IPS-18a (cell line): ENCODE measurements around the gene NR3C1.

Source experiments
- H3K27ac ChIP-seq: one replicate; pipeline ENCODE4 v1.5.1; 2013; ENCODE audit warnings: low read length
- H3K27me3 ChIP-seq: one replicate; pipeline ENCODE4 v1.6.1; 2013; ENCODE audit warnings: mild to moderate bottlenecking, low read length; ENCODE audit not compliant: control insufficient read depth, insufficient read depth
- H3K36me3 ChIP-seq: one replicate; pipeline ENCODE4 v1.6.1; 2013; ENCODE audit warnings: low read depth, low read length; ENCODE audit not compliant: control insufficient read depth
- H3K4me1 ChIP-seq: one replicate; pipeline ENCODE4 v1.6.1; 2013; ENCODE audit warnings: low read depth, low read length; ENCODE audit not compliant: control insufficient read depth
- H3K4me3 ChIP-seq: one replicate; pipeline ENCODE4 v1.5.1; 2013; ENCODE audit warnings: low read length
- H3K9ac ChIP-seq: one replicate; pipeline ENCODE4 v1.6.1; 2013; ENCODE audit warnings: mild to moderate bottlenecking, low read length, moderate library complexity
- H3K9me3 ChIP-seq: one replicate; pipeline ENCODE4 v1.6.1; 2013; ENCODE audit warnings: low read depth, low read length; ENCODE audit not compliant: control insufficient read depth

NR3C1 gene

GRCh38 chr5:143262393-143263174, 140.9 kb downstream of the NR3C1 start:
- H3K4me1 ChIP-seq, result no peaks in the 10 kb centered on the region
- H3K36me3 ChIP-seq, result no peaks in the 10 kb centered on the region
- no peak overlapping the region for H3K9ac ChIP-seq
- no peaks in the 10 kb centered on the region for H3K27me3 ChIP-seq
- no peak overlapping the region for H3K4me3 ChIP-seq
- H3K27ac ChIP-seq, result no peak overlapping the region
- H3K9me3 ChIP-seq, result peaks cover 8% of the 10 kb centered on the region

- Histone ChIP-seq H3K27ac (no peak overlapping the region), H3K9me3 (peaks cover 7% of the 10 kb centered on the region), H3K27me3 (no peaks in the 10 kb centered on the region), H3K9ac (no peak overlapping the region), H3K4me1 (no peaks in the 10 kb centered on the region), H3K4me3 (no peak overlapping the region), H3K36me3 (no peaks in the 10 kb centered on the region)
Measured at GRCh38 chr5:143261748-143262392, 141.6 kb downstream of the NR3C1 start.

- Histone ChIP-seq H3K27ac (no peak overlapping the region), H3K9me3 (no peaks in the 10 kb centered on the region), H3K4me1 (no peaks in the 10 kb centered on the region), H3K9ac (no peak overlapping the region), H3K27me3 (no peaks in the 10 kb centered on the region), H3K36me3 (no peaks in the 10 kb centered on the region), H3K4me3 (no peak overlapping the region)
Measured at GRCh38 chr5:143259254-143259605, 144.3 kb downstream of the NR3C1 start.

GRCh38 chr5:143258559-143259253, 144.8 kb downstream of the NR3C1 start:
- Histone ChIP-seq H3K9ac (no peak overlapping the region), H3K4me3 (no peak overlapping the region), H3K27me3 (no peaks in the 10 kb centered on the region), H3K27ac (no peak overlapping the region), H3K4me1 (no peaks in the 10 kb centered on the region), H3K36me3 (no peaks in the 10 kb centered on the region), H3K9me3 (no peaks in the 10 kb centered on the region)

- Histone ChIP-seq H3K9ac (no peak overlapping the region), H3K27ac (no peak overlapping the region), H3K9me3 (no peaks in the 10 kb centered on the region), H3K4me3 (no peak overlapping the region), H3K27me3 (no peaks in the 10 kb centered on the region), H3K4me1 (no peaks in the 10 kb centered on the region), H3K36me3 (no peaks in the 10 kb centered on the region)
Measured at GRCh38 chr5:143254819-143255218, 148.7 kb downstream of the NR3C1 start.

GRCh38 chr5:143251946-143252345, 151.5 kb downstream of the NR3C1 start:
- H3K27ac ChIP-seq, result no peak overlapping the region
- H3K27me3 ChIP-seq, result no peaks in the 10 kb centered on the region
- no peaks in the 10 kb centered on the region for H3K4me1 ChIP-seq
- no peaks in the 10 kb centered on the region for H3K36me3 ChIP-seq
- no peak overlapping the region for H3K4me3 ChIP-seq
- no peaks in the 10 kb centered on the region for H3K9me3 ChIP-seq
- no peak overlapping the region for H3K9ac ChIP-seq

GRCh38 chr5:143251190-143251589, 152.3 kb downstream of the NR3C1 start:
- no peak overlapping the region for H3K4me3 ChIP-seq
- H3K27ac ChIP-seq, result no peak overlapping the region
- no peaks in the 10 kb centered on the region for H3K27me3 ChIP-seq
- no peaks in the 10 kb centered on the region for H3K9me3 ChIP-seq
- H3K4me1 ChIP-seq, result no peaks in the 10 kb centered on the region
- H3K9ac ChIP-seq, result no peak overlapping the region
- no peaks in the 10 kb centered on the region for H3K36me3 ChIP-seq

- no peaks in the 10 kb centered on the region for H3K9me3 ChIP-seq
- no peaks in the 10 kb centered on the region for H3K27me3 ChIP-seq
- no peaks in the 10 kb centered on the region for H3K4me1 ChIP-seq
- H3K36me3 ChIP-seq, result no peaks in the 10 kb centered on the region
- no peak overlapping the region for H3K4me3 ChIP-seq
- no peak overlapping the region for H3K27ac ChIP-seq
- H3K9ac ChIP-seq, result no peak overlapping the region
Measured at GRCh38 chr5:143249851-143250250, 153.6 kb downstream of the NR3C1 start.

GRCh38 chr5:143248822-143249579, 154.5 kb downstream of the NR3C1 start:
- Histone ChIP-seq H3K4me3 (no peak overlapping the region), H3K9me3 (no peaks in the 10 kb centered on the region), H3K27ac (no peak overlapping the region), H3K9ac (no peak overlapping the region), H3K4me1 (no peaks in the 10 kb centered on the region), H3K36me3 (no peaks in the 10 kb centered on the region), H3K27me3 (no peaks in the 10 kb centered on the region)

- H3K27ac ChIP-seq, result no peak overlapping the region
- no peak overlapping the region for H3K4me3 ChIP-seq
- no peaks in the 10 kb centered on the region for H3K4me1 ChIP-seq
- no peaks in the 10 kb centered on the region for H3K36me3 ChIP-seq
- no peak overlapping the region for H3K9ac ChIP-seq
- H3K27me3 ChIP-seq, result no peaks in the 10 kb centered on the region
- no peaks in the 10 kb centered on the region for H3K9me3 ChIP-seq
Measured at GRCh38 chr5:143248391-143248790, 155.1 kb downstream of the NR3C1 start.

- Histone ChIP-seq H3K27me3 (no peaks in the 10 kb centered on the region), H3K9ac (no peak overlapping the region), H3K27ac (no peak overlapping the region), H3K36me3 (no peaks in the 10 kb centered on the region), H3K9me3 (no peaks in the 10 kb centered on the region), H3K4me3 (no peak overlapping the region), H3K4me1 (no peaks in the 10 kb centered on the region)
Measured at GRCh38 chr5:143247134-143247815, 156.2 kb downstream of the NR3C1 start.
